ENCODE data around the gene CFAP20DC. TPM values are rescaled to one million over a fixed set of nuclear protein-coding genes. Genes with fewer than 3 reads are reported as not detected.
A peak's percentile ranks its signal among the peaks of the same experiment; 100 is the strongest.

CFAP20DC gene
- total and polyA plus RNA-seq, 10 of the 15 experiments (the other 5 are each of a cell fraction or from before 2014, with no cell fraction given): 0.53 to 11.6 (median 2.0) TPM

DNA sequence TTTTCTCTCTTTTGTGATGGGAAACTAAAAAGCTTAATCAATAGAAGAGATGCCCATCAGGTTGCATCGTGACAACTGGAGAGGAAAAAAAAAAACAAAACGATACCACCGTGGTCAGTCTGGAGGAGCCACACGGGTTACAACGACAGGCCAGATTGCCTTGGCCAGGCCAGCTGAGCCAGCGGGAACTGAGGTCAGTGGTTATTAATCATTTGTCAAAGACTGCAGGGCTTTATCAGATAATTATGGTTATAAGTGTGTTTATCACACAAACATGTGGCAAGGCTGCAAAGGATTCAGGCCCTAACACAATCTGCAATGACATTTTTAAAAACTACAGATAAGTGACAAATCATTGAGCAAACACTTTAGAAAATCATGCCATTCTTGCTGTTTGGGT lies 248.3 kb downstream of the CFAP20DC start:
- no peak for DNase-seq (ENCODE audit: low read depth, low spot score)
- CTCF ChIA-PET: interaction anchor here (1.0 kb wide), 1 partner anchor 252 kb away, joined by 4 read pairs; no protein-coding TSS in a partner anchor
- ATAC-seq: peak; percentile 30; the same call in 2 of the 3 replicates
- H2AFZ ChIP-seq (ENCODE audit: control insufficient read depth, low read depth, low read length): no peak overlapping the region
- H3K4me2 ChIP-seq (ENCODE audit: control insufficient read depth, insufficient read depth): no peak overlapping the region
- H4K20me1 ChIP-seq (ENCODE audit: control insufficient read depth, insufficient read depth): no peaks in the 10 kb centered on the region
- SMC1A ChIA-PET (ENCODE audit: uncharacterized antibody, unreplicated experiment): interaction anchor here (1.2 to 1.5 kb wide), 2 partner anchors 23 to 59 kb away, joined by 3 to 4 read pairs; no protein-coding TSS in a partner anchor
- WGBS (ENCODE audit: insufficient coverage, insufficient replicate concordance, low lambda C conversion rate, missing lambda C conversion rate): 51% methylated on average over 6 of the region's 6 CpGs
- H3K4me3 ChIP-seq: no peak overlapping the region
- no peak for FAIRE-seq
- H3K27ac ChIP-seq (ENCODE audit: control insufficient read depth, insufficient read depth): no peak overlapping the region
- no TSS peak for BruUV-seq (replicated peaks)
- TF ChIP-seq ZBED1 (IDR thresholded peaks at IDR 0.05; ENCODE audit: borderline replicate concordance) (no peak), BCL11A (IDR thresholded peaks at IDR 0.05; ENCODE audit: low read depth, low read length) (no peak), IRF4 (IDR thresholded peaks at IDR 0.05; ENCODE audit: low read depth, low read length) (no peak)
- H3K36me3 ChIP-seq (ENCODE audit: control insufficient read depth in 2 of 2, insufficient read depth in 2 of 2, low read length in 1 of 2): no peaks in the 10 kb centered on the region
- in situ Hi-C loops (cut with MboI): no loop called here
- no peaks in the 10 kb centered on the region for H3K27me3 ChIP-seq (replicated peaks in 1 of 2; ENCODE audit: control insufficient read depth in 2 of 2, insufficient read depth in 2 of 2, low read length in 1 of 2)
- no peaks in the 10 kb centered on the region for H3K4me1 ChIP-seq (ENCODE audit: control insufficient read depth, insufficient read depth, low read length)
- RAD21 ChIA-PET (ENCODE audit: unreplicated experiment): no interaction called here
- H3K79me2 ChIP-seq (ENCODE audit: control insufficient read depth, insufficient read depth, low read length): no peaks in the 10 kb centered on the region
- H3K9ac ChIP-seq (ENCODE audit: control insufficient read depth, insufficient read depth, low read length): no peak overlapping the region
- intact Hi-C loops (cut with micrococcal nuclease; ENCODE audit: unreplicated experiment): no loop called here
- no peaks in the 10 kb centered on the region for H3K9me3 ChIP-seq (replicated peaks; ENCODE audit: control insufficient read depth, insufficient read depth, low read length)
- POLR2A ChIA-PET: interaction anchor here (0.6 kb wide), 1 partner anchor 171 kb away, joined by 3 read pairs; no protein-coding TSS in a partner anchor

DNA sequence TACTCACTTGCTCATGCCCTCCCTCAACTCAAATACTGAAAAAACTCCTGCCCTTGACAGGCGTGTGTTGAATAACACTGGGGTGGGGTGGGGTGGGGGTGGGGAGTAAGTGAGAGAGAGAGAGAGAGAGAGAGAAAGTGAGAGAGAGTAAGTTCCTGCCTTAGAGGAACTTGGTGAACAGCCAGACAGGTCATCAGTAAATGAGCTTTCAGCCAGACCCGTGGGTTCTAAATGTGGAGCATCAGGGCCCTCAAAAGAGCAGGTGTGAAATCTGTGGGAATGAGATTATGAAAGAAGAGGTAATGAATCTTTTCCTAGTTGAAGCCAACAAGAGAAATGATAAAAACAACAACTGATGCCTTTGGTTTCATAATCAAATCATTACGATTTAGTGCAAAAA lies 248.9 kb downstream of the CFAP20DC start:
- no peaks in the 10 kb centered on the region for H3K9me3 ChIP-seq (replicated peaks; ENCODE audit: control insufficient read depth, insufficient read depth, low read length)
- in situ Hi-C loops (cut with MboI) (no loop called here), intact Hi-C loops (cut with micrococcal nuclease; ENCODE audit: unreplicated experiment) (no loop called here)
- FAIRE-seq: no peak
- no peaks in the 10 kb centered on the region for H3K79me2 ChIP-seq (ENCODE audit: control insufficient read depth, insufficient read depth, low read length)
- no peak overlapping the region for H3K4me2 ChIP-seq (ENCODE audit: control insufficient read depth, insufficient read depth)
- POLR2A ChIA-PET: interaction anchor here (0.6 kb wide), 1 partner anchor 171 kb away, joined by 3 read pairs; no protein-coding TSS in a partner anchor
- H3K36me3 ChIP-seq (ENCODE audit: control insufficient read depth in 2 of 2, insufficient read depth in 2 of 2, low read length in 1 of 2): no peaks in the 10 kb centered on the region
- H3K27me3 ChIP-seq (replicated peaks in 1 of 2; ENCODE audit: control insufficient read depth in 2 of 2, insufficient read depth in 2 of 2, low read length in 1 of 2): no peaks in the 10 kb centered on the region
- WGBS (ENCODE audit: insufficient coverage, insufficient replicate concordance, low lambda C conversion rate, missing lambda C conversion rate): 31% methylated on average over 3 of the region's 3 CpGs
- H3K4me1 ChIP-seq (ENCODE audit: control insufficient read depth, insufficient read depth, low read length): no peaks in the 10 kb centered on the region
- CTCF ChIA-PET: no interaction called here
- BruUV-seq (replicated peaks): no TSS peak
- H3K27ac ChIP-seq (ENCODE audit: control insufficient read depth, insufficient read depth): no peak overlapping the region
- H3K4me3 ChIP-seq: no peak overlapping the region
- no peak for DNase-seq (ENCODE audit: low read depth, low spot score)
- peak; percentile 65 for ATAC-seq
- SMC1A ChIA-PET (ENCODE audit: uncharacterized antibody, unreplicated experiment): interaction anchor here (1.2 kb wide), 1 partner anchor 60 kb away, joined by 3 read pairs; no protein-coding TSS in a partner anchor
- RAD21 ChIA-PET (ENCODE audit: unreplicated experiment): no interaction called here
- H3K9ac ChIP-seq (ENCODE audit: control insufficient read depth, insufficient read depth, low read length): no peak overlapping the region
- H4K20me1 ChIP-seq (ENCODE audit: control insufficient read depth, insufficient read depth): no peaks in the 10 kb centered on the region
- H2AFZ ChIP-seq (ENCODE audit: control insufficient read depth, low read depth, low read length): no peak overlapping the region
- TF ChIP-seq CBX5 (IDR thresholded peaks at IDR 0.05; ENCODE audit: low read depth) (no peak), NFIC (IDR thresholded peaks at IDR 0.05; ENCODE audit: low read depth, low read length) (no peak), ETV6 (conservative IDR thresholded peaks at IDR 0.05 in 1 of 2, IDR thresholded peaks at IDR 0.05 in 1 of 2; ENCODE audit: borderline replicate concordance in 1 of 2, low read depth in 1 of 2) (no peak), RELA (IDR thresholded peaks at IDR 0.05; ENCODE audit: borderline replicate concordance, partially characterized antibody) (no peak), NBN (IDR thresholded peaks at IDR 0.05) (no peak), NR2C1 (IDR thresholded peaks at IDR 0.05) (no peak), IKZF2 (IDR thresholded peaks at IDR 0.05) (peak in 1 of 2 experiments; percentile 33; a peak in 1 of 4 replicates), EZH2 (IDR thresholded peaks at IDR 0.05; ENCODE audit: borderline replicate concordance, control insufficient read depth, low read depth, low read length) (no peak), DPF2 (IDR thresholded peaks at IDR 0.05) (no peak), MTA2 (IDR thresholded peaks at IDR 0.05; ENCODE audit: low read depth) (peak; percentile 30; the same call in 1 of the 2 replicates), CEBPB (IDR thresholded peaks at IDR 0.05; ENCODE audit: borderline replicate concordance in 1 of 2, low read depth in 2 of 2, low read length in 2 of 2) (no peak), POLR2AphosphoS5 (IDR thresholded peaks at IDR 0.05; ENCODE audit: low read length) (no peak), GABPA (IDR thresholded peaks at IDR 0.05; ENCODE audit: low read depth) (no peak)
- TF ChIP-seq, protein P1, sequence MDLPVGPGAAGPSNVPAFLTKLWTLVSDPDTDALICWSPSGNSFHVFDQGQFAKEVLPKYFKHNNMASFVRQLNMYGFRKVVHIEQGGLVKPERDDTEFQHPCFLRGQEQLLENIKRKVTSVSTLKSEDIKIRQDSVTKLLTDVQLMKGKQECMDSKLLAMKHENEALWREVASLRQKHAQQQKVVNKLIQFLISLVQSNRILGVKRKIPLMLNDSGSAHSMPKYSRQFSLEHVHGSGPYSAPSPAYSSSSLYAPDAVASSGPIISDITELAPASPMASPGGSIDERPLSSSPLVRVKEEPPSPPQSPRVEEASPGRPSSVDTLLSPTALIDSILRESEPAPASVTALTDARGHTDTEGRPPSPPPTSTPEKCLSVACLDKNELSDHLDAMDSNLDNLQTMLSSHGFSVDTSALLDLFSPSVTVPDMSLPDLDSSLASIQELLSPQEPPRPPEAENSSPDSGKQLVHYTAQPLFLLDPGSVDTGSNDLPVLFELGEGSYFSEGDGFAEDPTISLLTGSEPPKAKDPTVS (IDR thresholded peaks at IDR 0.05; ENCODE audit: low read depth, low read length): no peak
- TF ChIP-seq, protein P2, sequence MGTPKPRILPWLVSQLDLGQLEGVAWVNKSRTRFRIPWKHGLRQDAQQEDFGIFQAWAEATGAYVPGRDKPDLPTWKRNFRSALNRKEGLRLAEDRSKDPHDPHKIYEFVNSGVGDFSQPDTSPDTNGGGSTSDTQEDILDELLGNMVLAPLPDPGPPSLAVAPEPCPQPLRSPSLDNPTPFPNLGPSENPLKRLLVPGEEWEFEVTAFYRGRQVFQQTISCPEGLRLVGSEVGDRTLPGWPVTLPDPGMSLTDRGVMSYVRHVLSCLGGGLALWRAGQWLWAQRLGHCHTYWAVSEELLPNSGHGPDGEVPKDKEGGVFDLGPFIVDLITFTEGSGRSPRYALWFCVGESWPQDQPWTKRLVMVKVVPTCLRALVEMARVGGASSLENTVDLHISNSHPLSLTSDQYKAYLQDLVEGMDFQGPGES (IDR thresholded peaks at IDR 0.05): no peak
